Small intestine (tissue), 7 donors: Measurements from ENCODE around the gene TBC1D1. TPM values are rescaled to one million over a fixed set of nuclear protein-coding genes. Genes with fewer than 3 reads are reported as not detected.
"Not testable (repeated sequence)": the region's sequence is repeated elsewhere in the genome, so short reads cannot be mapped to it uniquely, and the experiment has no call there.

Experiments used
- DNase-seq, 2 donors: peaks; one replicate each; pipeline versions ENCODE4 v3.0.0 to v3.0.0-alpha.2; 2013
- FAIRE-seq: peaks from 2 replicates; lab custom pipeline; 2012; peaks lifted over from hg19 to GRCh38; lab: Jason Lieb, UNC
- H3K27ac ChIP-seq, 3 donors: one replicate each; pipeline ENCODE4 v1.5.1; 2013; ENCODE audit warnings: low read length in 2 of 3, mild to moderate bottlenecking in 2 of 3, control low read depth in 1 of 3, inconsistent platforms in 1 of 3, low read depth in 1 of 3, moderate library complexity in 1 of 3
- H3K27me3 ChIP-seq, 3 donors: one replicate each; pipeline ENCODE4 v1.6.1; 2013; ENCODE audit warnings: low read length in 3 of 3, inconsistent platforms in 1 of 3; ENCODE audit not compliant: control insufficient read depth in 3 of 3, insufficient read depth in 3 of 3
- H3K36me3 ChIP-seq, 3 donors: one replicate each; pipeline ENCODE4 v1.6.1; 2013; ENCODE audit warnings: low read length in 3 of 3, inconsistent platforms in 1 of 3, low read depth in 1 of 3, mild to moderate bottlenecking in 1 of 3, moderate library complexity in 1 of 3; ENCODE audit not compliant: control insufficient read depth in 3 of 3, insufficient read depth in 2 of 3
- H3K4me1 ChIP-seq, 3 donors: one replicate each; pipeline ENCODE4 v1.6.1; 2013; ENCODE audit warnings: low read length in 2 of 3, inconsistent platforms in 1 of 3, low read depth in 1 of 3, mild to moderate bottlenecking in 1 of 3, moderate library complexity in 1 of 3; ENCODE audit not compliant: control insufficient read depth in 3 of 3, insufficient read depth in 2 of 3
- H3K4me3 ChIP-seq, 3 donors: one replicate each; pipeline ENCODE4 v1.5.1; 2013; ENCODE audit warnings: low read length in 3 of 3, control low read depth in 1 of 3, inconsistent platforms in 1 of 3, low read depth in 1 of 3, mild to moderate bottlenecking in 1 of 3, moderate library complexity in 1 of 3
- H3K9me3 ChIP-seq, 2 donors: one replicate each; pipeline ENCODE4 v1.6.1; 2013; ENCODE audit warnings: low read depth in 1 of 2, low read length in 1 of 2; ENCODE audit not compliant: control insufficient read depth in 2 of 2, insufficient read depth in 1 of 2
- WGBS, 3 donors: extraction: QIAGEN DNeasy Blood & Tissue Kit; methylation state at CpG; one replicate each; pipeline ENCODE4 v1.1.7; 2013; 5-methylcytosine and 5-hydroxymethylcytosine counted together
- polyA plus RNA-seq, 4 donors: library from polyadenylated mRNA; stranded (reverse) in 3 of 4; unstranded in 1 of 4; fragments of 200-250 nt in 3 of 4; fragments of 120-200 nt in 1 of 4; gene quantifications; one replicate each; pipeline versions ENCODE4 v1.2.1 to v1.2.3, GENCODE V29; 2013
- donor health status: healthy with polysubstance abuse.
- donor health status: control.
- donor health status: control.
- donor health status: Bipolar disorder and iron deficiency.
- donor health status: healthy.

Gene TBC1D1
- polyA plus RNA-seq, 4 donors: 38.3 to 118 (median 41.5) TPM

DNA sequence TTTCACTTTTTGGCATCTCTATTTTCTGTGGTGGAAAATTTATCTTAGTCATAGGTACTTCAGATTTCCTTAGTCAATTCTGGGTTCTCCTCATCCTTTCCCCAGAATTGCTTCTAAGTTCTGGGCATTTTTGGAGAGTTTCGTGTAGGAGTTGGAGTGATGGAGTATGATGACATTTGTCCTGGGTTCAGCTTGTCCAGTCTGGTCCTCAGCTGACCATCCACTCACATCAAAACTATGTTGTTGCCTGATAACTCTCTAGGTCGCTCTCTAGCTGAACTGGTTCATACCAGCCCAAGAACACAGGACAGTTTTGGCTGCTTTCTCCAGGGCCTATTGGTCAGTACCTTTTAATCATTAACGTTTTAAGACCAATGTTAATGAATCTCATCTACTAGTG is 82.6 kb downstream of the TBC1D1 start:
- peaks cover 0 to 13% (median 2%) of the 10 kb centered on the region in 3 donors for H3K4me1 ChIP-seq
- H3K4me3 ChIP-seq: no peak overlapping the region
- DNase-seq: no peak
- no peak overlapping the region for H3K27ac ChIP-seq
- H3K36me3 ChIP-seq: no peaks in the 10 kb centered on the region
- peaks cover 0 to 10% of the 10 kb centered on the region in 2 donors for H3K9me3 ChIP-seq
- no peak for FAIRE-seq
- 64 to 90% (median 81%) methylated on average over 3 of the region's 3 CpGs for WGBS, 3 donors
- H3K27me3 ChIP-seq: no peaks in the 10 kb centered on the region

GRCh38 chr4:37975321-37975822 is 84.5 kb downstream of the TBC1D1 start:
- not testable (repeated sequence) for H3K4me3 ChIP-seq, H3K27me3 ChIP-seq, FAIRE-seq, H3K9me3 ChIP-seq, H3K27ac ChIP-seq, H3K36me3 ChIP-seq, DNase-seq
- peaks cover 0 to 27% (median 2%) of the 10 kb centered on the region in 3 donors for H3K4me1 ChIP-seq
- 83 to 90% (median 85%) methylated on average over 12 of the region's 13 CpGs for WGBS, 3 donors

DNA sequence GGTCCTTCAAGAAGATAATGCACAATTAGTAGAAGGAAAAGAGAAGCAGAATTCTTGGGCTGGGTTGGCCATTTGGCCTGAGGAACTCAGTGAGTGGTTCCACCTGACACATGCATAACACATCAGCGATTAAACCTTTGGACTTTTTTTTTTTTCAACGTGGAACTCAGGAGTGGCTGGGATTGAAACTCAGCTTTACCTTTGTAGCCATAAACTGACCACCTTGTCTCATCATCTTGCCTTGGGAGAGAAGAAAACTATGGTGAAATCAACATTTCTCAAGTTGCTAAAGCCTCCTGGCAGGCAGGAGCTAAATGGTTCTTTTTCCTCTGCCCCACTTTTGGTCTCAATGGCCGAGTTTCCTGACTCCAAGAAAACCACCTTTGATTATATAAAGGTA is 85.6 kb downstream of the TBC1D1 start:
- peaks cover 2 to 25% (median 3%) of the 10 kb centered on the region in 3 donors for H3K4me1 ChIP-seq
- WGBS, 3 donors: 7 to 38% (median 27%) methylated on average over 3 of the region's 3 CpGs
- peak overlapping the region; percentile 82 to 100 (median 95) for H3K27ac ChIP-seq
- H3K9me3 ChIP-seq: no peaks in the 10 kb centered on the region
- DNase-seq (peak; percentile 89 to 90), FAIRE-seq (no peak)
- H3K4me3 ChIP-seq: peak overlapping the region in 2 of 3 donors; percentile 61 to 94
- H3K27me3 ChIP-seq: no peaks in the 10 kb centered on the region
- H3K36me3 ChIP-seq: no peaks in the 10 kb centered on the region

DNA sequence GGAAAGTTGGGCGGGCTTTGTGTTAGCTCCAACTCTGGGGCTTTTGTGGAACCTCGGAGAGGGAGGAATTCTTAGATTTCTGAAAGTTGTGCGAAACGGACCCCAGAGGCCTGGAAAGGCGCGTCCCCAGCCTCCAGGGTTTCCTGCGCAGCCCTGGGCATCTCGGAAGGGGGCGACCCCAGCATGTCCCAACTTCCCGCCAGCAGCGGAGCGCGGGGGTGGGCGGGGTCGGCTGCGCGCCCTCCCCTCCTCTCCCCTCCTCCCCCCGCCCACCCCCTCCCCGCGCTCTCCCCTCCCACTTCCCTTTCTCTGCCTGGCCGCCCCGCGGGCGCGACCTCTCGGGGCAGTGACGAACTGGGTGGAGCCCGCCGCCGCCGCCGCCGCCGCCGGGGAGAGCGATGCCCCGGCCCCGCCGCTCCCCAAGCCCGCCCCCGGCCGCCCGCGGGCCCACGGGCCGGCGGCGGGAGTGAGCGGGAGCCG is 86.1 kb downstream of the TBC1D1 start:
- Histone ChIP-seq H3K36me3 (no peaks in the 10 kb centered on the region), H3K27ac (peak overlapping the region; percentile 97 to 100 (median 99)), H3K4me3 (peak overlapping the region; percentile 61 to 94 (median 88)), H3K9me3 (no peaks in the 10 kb centered on the region), H3K27me3 (no peaks in the 10 kb centered on the region), H3K4me1 (peaks cover 2 to 25% (median 6%) of the 10 kb centered on the region in 3 donors)
- DNase-seq: peak; percentile 80 to 90
- FAIRE-seq: no peak
- 0 to 3% (median 1%) methylated on average over 11 to 50 of the region's 50 CpGs for WGBS, 3 donors

- peak overlapping the region; percentile 77 to 99 (median 97) for H3K27ac ChIP-seq
- H3K9me3 ChIP-seq: no peaks in the 10 kb centered on the region
- DNase-seq: peak; percentile 73 to 85
- no peaks in the 10 kb centered on the region for H3K36me3 ChIP-seq
- peak overlapping the region; percentile 59 to 94 (median 88) for H3K4me3 ChIP-seq
- H3K27me3 ChIP-seq: no peaks in the 10 kb centered on the region
- FAIRE-seq: no peak
- WGBS, 3 donors: 0 to 1% (median 1%) methylated on average over 52 to 74 of the region's 74 CpGs
- peaks cover 2 to 25% (median 6%) of the 10 kb centered on the region in 3 donors for H3K4me1 ChIP-seq
These were observed 86.8 kb downstream of the TBC1D1 start for GRCh38 chr4:37977471-37978247.

DNA sequence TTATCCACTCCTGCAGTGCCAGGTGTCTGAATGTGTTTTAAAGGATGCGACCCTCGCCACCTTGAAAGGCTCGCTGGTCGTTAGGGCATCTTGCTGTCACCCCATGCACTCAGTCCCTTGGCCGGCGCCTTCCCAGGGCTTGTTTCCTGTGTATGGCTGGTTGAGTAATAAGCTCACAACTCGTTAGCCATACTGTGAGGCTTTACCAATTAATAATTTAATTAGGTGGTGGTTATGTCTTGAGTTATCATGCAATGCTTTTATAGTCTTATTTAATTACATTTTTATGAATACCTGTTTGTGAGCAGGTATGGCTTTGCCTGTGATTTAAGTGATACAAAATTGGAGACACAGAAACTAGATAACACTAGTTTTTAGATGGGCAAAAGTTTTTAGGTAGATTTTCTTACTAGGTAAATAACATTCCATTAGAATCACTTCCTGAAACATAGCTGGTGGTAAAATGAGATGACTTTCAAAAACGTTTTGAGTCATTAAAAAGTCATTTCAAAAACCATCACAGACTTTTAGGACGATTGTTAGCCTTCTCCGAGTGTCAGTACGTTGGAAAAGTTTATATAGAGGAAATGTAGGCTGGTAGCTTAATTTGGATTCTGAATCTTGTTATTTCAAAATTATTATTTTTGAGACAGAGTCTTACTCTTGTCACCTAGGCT is 87.5 kb downstream of the TBC1D1 start:
- WGBS, 3 donors: 12 to 23% (median 14%) methylated on average over 11 of the region's 11 CpGs
- H3K4me1 ChIP-seq: peaks cover 2 to 25% (median 6%) of the 10 kb centered on the region in 3 donors

GRCh38 chr4:37980246-37980645 is 89.4 kb downstream of the TBC1D1 start:
- WGBS, 3 donors: 31 to 70% (median 44%) methylated on average over 1 of the region's 1 CpG
- H3K9me3 ChIP-seq: no peaks in the 10 kb centered on the region
- FAIRE-seq (no peak), DNase-seq (no peak)
- H3K4me1 ChIP-seq: peaks cover 2 to 25% (median 6%) of the 10 kb centered on the region in 3 donors
- no peak overlapping the region for H3K27ac ChIP-seq
- no peaks in the 10 kb centered on the region for H3K27me3 ChIP-seq
- no peak overlapping the region for H3K4me3 ChIP-seq
- H3K36me3 ChIP-seq: peaks cover 0 to 2% (median 0%) of the 10 kb centered on the region in 3 donors

More for the DNA sequence above, 87.5 kb downstream of the TBC1D1 start:
- Histone ChIP-seq H3K9me3 (no peaks in the 10 kb centered on the region), H3K27me3 (no peaks in the 10 kb centered on the region), H3K36me3 (no peaks in the 10 kb centered on the region), H3K4me3 (peak overlapping the region; percentile 59 to 94 (median 88)), H3K27ac (peak overlapping the region; percentile 69 to 97 (median 77))
- DNase-seq (peak; percentile 53 to 66), FAIRE-seq (no peak)

GRCh38 chr4:37981425-37981824 is 90.5 kb downstream of the TBC1D1 start:
- WGBS, 3 donors: 47 to 71% (median 64%) methylated on average over 4 of the region's 4 CpGs
- no peak overlapping the region for H3K27ac ChIP-seq

More at GRCh38 chr4:37981425-37981824, 90.5 kb downstream of the TBC1D1 start:
- Histone ChIP-seq H3K36me3 (peaks cover 0 to 2% (median 0%) of the 10 kb centered on the region in 3 donors), H3K9me3 (no peaks in the 10 kb centered on the region), H3K4me3 (no peak overlapping the region), H3K4me1 (peaks cover 0 to 18% (median 6%) of the 10 kb centered on the region in 3 donors), H3K27me3 (no peaks in the 10 kb centered on the region)
- FAIRE-seq (no peak), DNase-seq (no peak)
